SH-SY5Y (cell line): ENCODE measurements around the gene EIPR1.

Source experiments
- GATA2 ChIP-seq: IDR thresholded peaks from 2 replicates; pipeline ENCODE4 v1.6.1; 2011; ENCODE audit warnings: mild to moderate bottlenecking, low read depth, low read length
- GATA3 ChIP-seq: IDR thresholded peaks from 2 replicates; pipeline ENCODE4 v1.6.1; 2011; ENCODE audit warnings: low read depth, mild to moderate bottlenecking, low read length, moderate library complexity

- TF ChIP-seq GATA3: no peak
- no peak for TF ChIP-seq GATA2
Measured at GRCh38 chr2:3163401-3163800, 214.2 kb downstream of the EIPR1 start.
